GM10266 (cell line): ENCODE measurements around the gene TADA2B.

Experiments used
- DNase-seq: peaks from one replicate; pipeline ENCODE4 v3.0.0; 2012; ENCODE audit errors: extremely low spot score
- TF ChIP-seq, protein P1 (sequence below): IDR thresholded peaks from 2 replicates; pipeline ENCODE4 v1.5.1; 2012; ENCODE audit warnings: mild to moderate bottlenecking, low read depth; ENCODE audit not compliant: control insufficient read depth, insufficient read depth; ENCODE audit errors: missing control alignments

TADA2B gene

DNA sequence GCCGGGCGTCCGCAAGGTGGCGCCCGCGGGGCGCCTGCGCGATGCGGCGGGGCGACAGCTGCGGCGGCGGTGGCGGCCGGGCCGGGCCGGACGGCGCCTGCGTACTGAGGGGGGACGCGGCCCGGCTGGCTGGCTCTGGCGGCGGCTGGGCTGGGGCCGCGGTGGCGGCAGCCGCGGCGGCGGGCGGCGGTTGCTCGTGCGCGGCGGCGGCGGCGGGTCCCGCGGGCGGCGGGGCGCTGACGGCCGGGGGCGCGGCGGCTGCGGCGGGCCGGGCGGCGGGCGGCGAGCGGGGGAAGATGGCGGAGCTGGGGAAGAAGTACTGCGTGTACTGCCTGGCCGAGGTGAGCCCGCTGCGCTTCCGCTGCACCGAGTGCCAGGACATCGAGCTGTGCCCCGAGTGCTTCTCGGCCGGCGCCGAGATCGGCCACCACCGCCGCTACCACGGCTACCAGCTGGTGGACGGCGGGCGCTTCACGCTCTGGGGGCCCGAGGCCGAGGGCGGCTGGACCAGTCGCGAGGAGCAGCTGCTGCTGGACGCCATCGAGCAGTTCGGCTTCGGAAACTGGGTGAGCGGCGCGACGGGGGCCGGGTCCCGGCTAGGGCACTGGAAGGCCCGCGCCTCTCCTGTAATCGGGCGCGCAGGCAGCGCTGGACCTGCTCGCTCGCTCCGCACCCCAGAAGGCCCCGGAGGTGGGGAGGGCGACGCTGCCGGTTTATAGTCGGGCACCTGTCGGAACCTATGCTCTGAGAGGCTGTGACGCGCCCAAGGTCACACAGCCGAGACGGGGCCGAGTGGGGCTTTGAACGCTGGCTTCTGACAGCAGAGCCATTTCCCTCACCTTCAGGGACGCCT is at the start of gene TADA2B:
Gene TADA2B, plus strand, starts transcription at position 89 of the 853 bp plus-strand sequence. Its CDS starts 208 bp downstream, at position 297.
- no peak for DNase-seq
- TF ChIP-seq, protein P1, sequence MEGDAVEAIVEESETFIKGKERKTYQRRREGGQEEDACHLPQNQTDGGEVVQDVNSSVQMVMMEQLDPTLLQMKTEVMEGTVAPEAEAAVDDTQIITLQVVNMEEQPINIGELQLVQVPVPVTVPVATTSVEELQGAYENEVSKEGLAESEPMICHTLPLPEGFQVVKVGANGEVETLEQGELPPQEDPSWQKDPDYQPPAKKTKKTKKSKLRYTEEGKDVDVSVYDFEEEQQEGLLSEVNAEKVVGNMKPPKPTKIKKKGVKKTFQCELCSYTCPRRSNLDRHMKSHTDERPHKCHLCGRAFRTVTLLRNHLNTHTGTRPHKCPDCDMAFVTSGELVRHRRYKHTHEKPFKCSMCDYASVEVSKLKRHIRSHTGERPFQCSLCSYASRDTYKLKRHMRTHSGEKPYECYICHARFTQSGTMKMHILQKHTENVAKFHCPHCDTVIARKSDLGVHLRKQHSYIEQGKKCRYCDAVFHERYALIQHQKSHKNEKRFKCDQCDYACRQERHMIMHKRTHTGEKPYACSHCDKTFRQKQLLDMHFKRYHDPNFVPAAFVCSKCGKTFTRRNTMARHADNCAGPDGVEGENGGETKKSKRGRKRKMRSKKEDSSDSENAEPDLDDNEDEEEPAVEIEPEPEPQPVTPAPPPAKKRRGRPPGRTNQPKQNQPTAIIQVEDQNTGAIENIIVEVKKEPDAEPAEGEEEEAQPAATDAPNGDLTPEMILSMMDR: peak; percentile 80

DNA sequence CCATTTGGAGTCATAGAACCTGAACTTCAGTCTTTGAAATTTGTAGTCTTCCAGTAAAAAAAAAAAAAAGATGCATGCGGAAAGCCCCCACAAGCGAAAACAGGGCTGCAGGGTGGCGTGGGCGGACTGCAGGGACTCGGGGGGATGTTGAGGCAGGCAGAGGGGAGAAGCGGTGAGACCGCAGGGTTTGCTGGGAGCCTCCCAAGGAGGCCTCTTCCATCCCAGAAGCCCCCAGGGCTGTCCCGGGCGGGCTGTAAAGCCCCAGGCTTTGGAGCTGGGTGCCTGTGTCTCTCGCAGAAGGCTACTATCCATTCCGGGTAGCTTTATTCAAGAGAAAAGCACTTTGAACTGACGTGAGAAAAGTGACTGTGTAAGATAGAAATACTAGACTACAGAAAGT is 46.7 kb upstream of the TADA2B start:
- TF ChIP-seq, protein P1: no peak
- DNase-seq: no peak

DNA sequence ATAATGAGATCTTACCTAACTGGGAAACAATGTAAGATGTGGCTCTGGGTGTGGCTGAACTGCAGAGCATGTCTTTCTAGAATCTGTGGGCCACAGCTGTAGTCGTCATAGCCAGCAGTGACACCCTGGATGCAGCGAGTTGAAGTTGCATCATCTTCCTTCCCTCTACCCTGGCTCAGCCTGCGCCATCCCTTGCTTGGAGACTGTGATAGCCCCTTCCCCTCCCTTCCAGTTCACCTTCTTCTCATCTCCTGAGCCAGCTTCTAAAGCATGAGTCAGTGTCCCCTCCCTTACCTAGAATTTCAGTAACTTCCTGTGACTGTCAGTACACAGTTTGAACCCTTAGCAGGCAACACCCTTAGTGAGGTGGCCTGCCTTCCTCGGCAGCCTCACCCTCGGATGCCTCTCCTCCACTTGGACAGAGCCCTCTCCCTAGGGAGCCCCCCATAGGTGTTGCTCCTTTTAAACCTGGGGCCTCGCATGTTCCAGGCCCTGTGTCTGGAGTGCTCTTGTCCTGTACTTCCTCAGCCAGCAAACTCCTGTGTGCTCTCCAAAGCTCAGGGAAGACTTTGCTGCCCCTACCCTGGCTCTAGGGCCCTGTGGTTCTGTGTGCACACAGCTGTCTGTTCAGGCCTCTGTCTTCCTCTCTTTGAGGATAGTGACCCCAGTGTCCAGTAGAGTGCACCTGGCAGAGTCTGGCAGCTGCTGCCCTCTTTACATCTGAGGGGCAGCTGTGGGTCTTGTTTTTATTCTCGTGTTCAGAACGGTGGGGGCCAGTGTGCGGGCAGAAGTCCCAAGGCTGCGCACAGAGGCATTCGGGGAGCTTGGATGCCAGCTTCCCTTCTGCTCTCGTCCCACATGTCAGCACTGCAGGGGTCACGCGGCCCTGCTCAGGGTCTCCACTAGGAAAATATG is 43.7 kb upstream of the TADA2B start:
- DNase-seq: no peak
- TF ChIP-seq, protein P1: no peak

DNA sequence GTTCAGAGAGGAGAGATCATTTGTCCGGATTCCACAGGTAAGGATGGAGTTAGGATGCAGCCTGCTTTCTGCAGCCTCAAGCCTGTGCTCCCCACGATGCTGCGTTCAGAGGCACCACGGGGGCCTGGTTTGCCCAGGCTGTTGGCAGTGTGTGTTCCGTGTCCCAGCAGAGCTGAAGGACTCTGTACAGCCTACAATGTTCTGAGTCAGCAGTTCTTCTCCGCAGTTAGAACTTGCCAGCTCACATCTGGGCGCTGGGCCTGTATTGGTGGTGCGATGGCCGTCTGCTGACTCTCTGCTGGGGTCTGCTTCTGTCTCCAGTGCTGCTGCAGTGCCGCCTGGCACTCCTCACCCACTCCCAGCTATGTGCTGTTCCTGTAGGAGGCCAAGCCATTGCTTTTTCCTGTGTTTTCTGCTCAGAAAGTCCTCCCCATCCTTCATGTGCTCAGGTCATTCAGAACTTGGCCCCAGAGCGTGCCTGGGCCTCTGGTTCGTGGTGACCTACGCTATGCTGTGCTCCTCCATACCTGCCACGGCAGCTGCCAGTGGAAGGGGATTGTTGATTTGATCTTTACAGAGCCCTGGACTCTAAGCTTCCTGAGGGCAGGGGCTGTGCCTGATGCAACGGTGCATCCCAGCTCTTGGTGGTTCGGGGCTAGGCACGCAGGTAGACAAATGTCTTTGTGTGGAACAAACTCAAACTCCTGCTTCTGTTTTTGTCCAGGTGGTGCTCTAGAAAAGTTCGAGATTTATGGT is 42.6 kb upstream of the TADA2B start:
- no peak for DNase-seq
- TF ChIP-seq, protein P1: no peak

DNA sequence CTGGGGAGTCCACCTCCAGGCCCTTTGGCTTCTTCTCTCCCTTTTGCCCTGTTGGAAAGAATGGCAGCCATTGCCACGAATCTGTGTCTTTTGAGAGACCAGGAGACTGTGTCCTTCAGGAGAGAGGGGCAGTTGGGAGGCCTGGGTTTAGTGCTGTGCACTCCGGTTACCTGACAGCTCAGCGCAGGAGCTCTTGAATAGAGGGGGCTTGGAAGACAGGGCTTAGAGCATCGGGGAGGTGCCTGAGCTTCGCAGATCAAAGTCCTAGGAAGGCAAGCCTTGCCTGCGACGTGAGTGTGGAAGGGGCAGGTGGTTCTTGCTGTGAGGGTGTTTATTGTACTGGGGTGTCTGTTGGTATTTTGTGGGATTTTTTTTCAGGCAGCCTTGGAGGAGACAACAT is 41.9 kb upstream of the TADA2B start:
- TF ChIP-seq, protein P1: no peak
- no peak for DNase-seq

DNA sequence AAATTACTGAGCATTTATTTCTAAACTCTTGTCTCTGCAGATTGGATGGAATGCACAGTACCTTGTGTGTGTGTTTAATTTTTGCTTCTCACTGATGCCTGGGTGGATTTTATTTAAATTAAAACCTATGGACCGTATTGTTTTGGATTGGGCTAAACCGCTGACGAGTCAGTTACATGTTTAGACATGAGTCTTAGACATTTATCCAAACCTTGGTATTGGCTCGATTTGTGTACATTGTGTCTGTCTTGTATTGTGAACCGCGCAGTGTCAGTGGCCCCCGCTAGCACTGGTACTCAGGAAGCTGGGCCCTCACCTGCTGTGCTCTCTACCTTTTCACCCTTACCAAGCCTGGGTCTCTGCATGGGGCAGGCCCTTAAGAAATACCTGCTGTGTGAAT is 40.8 kb upstream of the TADA2B start:
- TF ChIP-seq, protein P1: no peak
- DNase-seq: no peak
